Endothelial cell of umbilical vein (primary cell): ENCODE results near the gene DPYSL4.

Experiments
- CTCF ChIP-seq, 2 donors: IDR thresholded peaks; 1 replicate in 1 of 2; 2 replicates in 1 of 2; pipeline ENCODE4 v1.5.1; 2011; ENCODE audit warnings: low read length in 2 of 2, mild to moderate bottlenecking in 2 of 2, moderate library complexity in 2 of 2, control low read depth in 1 of 2, inconsistent platforms in 1 of 2, low read depth in 1 of 2; ENCODE audit not compliant: insufficient read depth in 1 of 2; ENCODE audit errors: extremely low read depth in 1 of 2
- EZH2 ChIP-seq: IDR thresholded peaks from 2 replicates; pipeline ENCODE4 v1.6.1; 2012; ENCODE audit warnings: borderline replicate concordance, low read depth, mild to moderate bottlenecking, moderate library complexity, low read length, inconsistent platforms; ENCODE audit not compliant: severe bottlenecking
- FOS ChIP-seq: IDR thresholded peaks from 2 replicates; pipeline ENCODE4 v1.6.1; 2011; ENCODE audit warnings: mild to moderate bottlenecking, low read length, moderate library complexity, borderline replicate concordance; ENCODE audit not compliant: insufficient read depth
- MAX ChIP-seq: IDR thresholded peaks from 2 replicates; pipeline ENCODE4 v1.6.1; 2011; ENCODE audit not compliant: insufficient read depth, insufficient read length
- POLR2A ChIP-seq: IDR thresholded peaks from 2 replicates; pipeline ENCODE4 v1.6.1; 2012; ENCODE audit warnings: low read depth, mild to moderate bottlenecking, control low read depth, low read length

GRCh38 chr10:132176623-132177500 lies 9.9 kb upstream of the DPYSL4 start:
- no peak for TF ChIP-seq POLR2A
- no peak for TF ChIP-seq CTCF (IDR thresholded peaks at IDR 0.05; ENCODE audit: extremely low read depth in 1 of 2, insufficient read depth in 1 of 2, low read depth in 1 of 2, low read length in 2 of 2)
- TF ChIP-seq EZH2: no peak
- TF ChIP-seq FOS: no peak
- no peak for TF ChIP-seq MAX
